ENCODE data around the gene ZNF394.
A peak's percentile ranks its signal among the peaks of the same experiment; 100 is the strongest.
"Not testable (repeated sequence)": the region's sequence is repeated elsewhere in the genome, so short reads cannot be mapped to it uniquely, and the experiment has no call there.

The ZNF394 gene

GRCh38 chr7:99499721-99500636 lies at the start of gene ZNF394:
TSS of gene ZNF394 (minus strand) at chr7:99500281. CDS start at chr7:99500093, 188 bp downstream.
- no peaks in the 10 kb centered on the region for H3K9me3 Mint-ChIP-seq
- peak; percentile 68 for ATAC-seq
- H3K27ac Mint-ChIP-seq = peak within 1 kb of the TSS; percentile 95
- H3K27me3 Mint-ChIP-seq = no peaks in the 10 kb centered on the region
- H3K4me3 Mint-ChIP-seq = peak within 1 kb of the TSS; percentile 96
- peaks cover 26% of the 10 kb centered on the region for H3K4me1 Mint-ChIP-seq
- H3K36me3 Mint-ChIP-seq = peaks cover 22% of the 10 kb centered on the region

- not testable (repeated sequence) for H3K27ac Mint-ChIP-seq, H3K9me3 Mint-ChIP-seq, H3K27me3 Mint-ChIP-seq, ATAC-seq, H3K4me3 Mint-ChIP-seq
- Mint-ChIP-seq H3K36me3 (peaks cover 42% of the 10 kb centered on the region), H3K4me1 (peaks cover 28% of the 10 kb centered on the region)
These were observed 49.5 kb upstream of the ZNF394 start for GRCh38 chr7:99549545-99549944.

- H3K27ac Mint-ChIP-seq, H3K9me3 Mint-ChIP-seq, H3K27me3 Mint-ChIP-seq, H3K4me1 Mint-ChIP-seq, ATAC-seq, H3K4me3 Mint-ChIP-seq: not testable (repeated sequence)
- H3K36me3 Mint-ChIP-seq = peaks cover 51% of the 10 kb centered on the region
These were observed 45.2 kb upstream of the ZNF394 start for GRCh38 chr7:99545308-99545707.

GRCh38 chr7:99543916-99544315 lies 43.8 kb upstream of the ZNF394 start:
- no peak overlapping the region for H3K27ac Mint-ChIP-seq
- H3K4me1 Mint-ChIP-seq = no peaks in the 10 kb centered on the region
- H3K9me3 Mint-ChIP-seq = peaks cover 7% of the 10 kb centered on the region
- ATAC-seq = no peak
- H3K27me3 Mint-ChIP-seq = no peaks in the 10 kb centered on the region
- H3K36me3 Mint-ChIP-seq = peaks cover 48% of the 10 kb centered on the region
- H3K4me3 Mint-ChIP-seq = no peak overlapping the region

- peaks cover 8% of the 10 kb centered on the region for H3K9me3 Mint-ChIP-seq
- H3K4me1 Mint-ChIP-seq = no peaks in the 10 kb centered on the region
- peaks cover 44% of the 10 kb centered on the region for H3K36me3 Mint-ChIP-seq
- H3K27ac Mint-ChIP-seq = no peak overlapping the region
- H3K27me3 Mint-ChIP-seq = no peaks in the 10 kb centered on the region
- ATAC-seq = no peak
- H3K4me3 Mint-ChIP-seq = no peak overlapping the region
These were observed 43.1 kb upstream of the ZNF394 start for GRCh38 chr7:99543081-99543671.

- no peaks in the 10 kb centered on the region for H3K4me1 Mint-ChIP-seq
- H3K27me3 Mint-ChIP-seq = no peaks in the 10 kb centered on the region
- H3K9me3 Mint-ChIP-seq = peaks cover 12% of the 10 kb centered on the region
- H3K27ac Mint-ChIP-seq = no peak overlapping the region
- H3K4me3 Mint-ChIP-seq = no peak overlapping the region
- ATAC-seq = no peak
- H3K36me3 Mint-ChIP-seq = peaks cover 30% of the 10 kb centered on the region
These were observed 41.1 kb upstream of the ZNF394 start for GRCh38 chr7:99541212-99541611.

- no peak overlapping the region for H3K27ac Mint-ChIP-seq
- H3K9me3 Mint-ChIP-seq = peaks cover 16% of the 10 kb centered on the region
These were observed 40.5 kb upstream of the ZNF394 start for GRCh38 chr7:99540542-99540941.

GRCh38 chr7:99539213-99539811 lies 39.2 kb upstream of the ZNF394 start:
- H3K27me3 Mint-ChIP-seq = no peaks in the 10 kb centered on the region
- peaks cover 16% of the 10 kb centered on the region for H3K9me3 Mint-ChIP-seq
- H3K27ac Mint-ChIP-seq = no peak overlapping the region
- no peaks in the 10 kb centered on the region for H3K4me1 Mint-ChIP-seq
- no peak for ATAC-seq
- peaks cover 24% of the 10 kb centered on the region for H3K36me3 Mint-ChIP-seq
- no peak overlapping the region for H3K4me3 Mint-ChIP-seq

More at GRCh38 chr7:99540542-99540941, 40.5 kb upstream of the ZNF394 start:
- Mint-ChIP-seq H3K4me1 (no peaks in the 10 kb centered on the region), H3K27me3 (no peaks in the 10 kb centered on the region), H3K4me3 (no peak overlapping the region), H3K36me3 (peaks cover 30% of the 10 kb centered on the region)
- ATAC-seq = no peak

GRCh38 chr7:99535667-99536066 lies 35.6 kb upstream of the ZNF394 start:
- Mint-ChIP-seq H3K36me3 (peaks cover 40% of the 10 kb centered on the region), H3K4me1 (no peaks in the 10 kb centered on the region), H3K27ac (no peak overlapping the region), H3K9me3 (peaks cover 25% of the 10 kb centered on the region), H3K27me3 (no peaks in the 10 kb centered on the region), H3K4me3 (no peak overlapping the region)
- no peak for ATAC-seq

- Mint-ChIP-seq H3K27ac (no peak overlapping the region), H3K9me3 (peaks cover 32% of the 10 kb centered on the region), H3K4me3 (no peak overlapping the region), H3K4me1 (no peaks in the 10 kb centered on the region), H3K36me3 (peaks cover 78% of the 10 kb centered on the region), H3K27me3 (no peaks in the 10 kb centered on the region)
- ATAC-seq = no peak
These were observed 31.3 kb upstream of the ZNF394 start for GRCh38 chr7:99531354-99531765.

GRCh38 chr7:99525713-99526440 lies 25.8 kb upstream of the ZNF394 start:
- H3K9me3 Mint-ChIP-seq = peaks cover 13% of the 10 kb centered on the region
- peaks cover 4% of the 10 kb centered on the region for H3K4me1 Mint-ChIP-seq
- H3K4me3 Mint-ChIP-seq = no peak overlapping the region
- no peaks in the 10 kb centered on the region for H3K27me3 Mint-ChIP-seq
- no peak for ATAC-seq
- H3K27ac Mint-ChIP-seq = no peak overlapping the region
- H3K36me3 Mint-ChIP-seq = peaks cover 75% of the 10 kb centered on the region

GRCh38 chr7:99521399-99521798 lies 21.3 kb upstream of the ZNF394 start:
- ATAC-seq = no peak
- no peak overlapping the region for H3K4me3 Mint-ChIP-seq
- no peak overlapping the region for H3K27ac Mint-ChIP-seq
- no peaks in the 10 kb centered on the region for H3K27me3 Mint-ChIP-seq
- peaks cover 6% of the 10 kb centered on the region for H3K4me1 Mint-ChIP-seq
- no peaks in the 10 kb centered on the region for H3K9me3 Mint-ChIP-seq
- peaks cover 53% of the 10 kb centered on the region for H3K36me3 Mint-ChIP-seq

- H3K27me3 Mint-ChIP-seq = no peaks in the 10 kb centered on the region
- peaks cover 21% of the 10 kb centered on the region for H3K4me1 Mint-ChIP-seq
- ATAC-seq = no peak
- H3K9me3 Mint-ChIP-seq = no peaks in the 10 kb centered on the region
- H3K36me3 Mint-ChIP-seq = peaks cover 37% of the 10 kb centered on the region
- H3K27ac Mint-ChIP-seq = no peak overlapping the region
- H3K4me3 Mint-ChIP-seq = no peak overlapping the region
These were observed 14.0 kb upstream of the ZNF394 start for GRCh38 chr7:99514050-99514449.

- no peaks in the 10 kb centered on the region for H3K9me3 Mint-ChIP-seq
- peaks cover 33% of the 10 kb centered on the region for H3K4me1 Mint-ChIP-seq
- peak overlapping the region; percentile 92 for H3K4me3 Mint-ChIP-seq
- H3K27ac Mint-ChIP-seq = peak overlapping the region; percentile 93
- H3K27me3 Mint-ChIP-seq = no peaks in the 10 kb centered on the region
- H3K36me3 Mint-ChIP-seq = peaks cover 5% of the 10 kb centered on the region
- ATAC-seq = peak; percentile 3
These were observed 5.2 kb upstream of the ZNF394 start for GRCh38 chr7:99505324-99505662.

Measured in stimulated activated memory B cell treated with anti-CD40 and anti-IgM and Interleukin-4, amounts not matched to agents 10 μg/mL and 1 μg/mL and 100 μg/mL, for 72 hours (primary cell).